ENCODE results near the gene IL3RA.
"Not testable (repeated sequence)": the region's sequence is repeated elsewhere in the genome, so short reads cannot be mapped to it uniquely, and the experiment has no call there.

IL3RA gene

GRCh38 chrX:1336331-1336943, at the start of gene IL3RA:
Gene IL3RA (plus strand): TSS chrX:1336785. CDS start chrX:1341766, 4,981 bp downstream.
- no peak for DNase-seq

DNA sequence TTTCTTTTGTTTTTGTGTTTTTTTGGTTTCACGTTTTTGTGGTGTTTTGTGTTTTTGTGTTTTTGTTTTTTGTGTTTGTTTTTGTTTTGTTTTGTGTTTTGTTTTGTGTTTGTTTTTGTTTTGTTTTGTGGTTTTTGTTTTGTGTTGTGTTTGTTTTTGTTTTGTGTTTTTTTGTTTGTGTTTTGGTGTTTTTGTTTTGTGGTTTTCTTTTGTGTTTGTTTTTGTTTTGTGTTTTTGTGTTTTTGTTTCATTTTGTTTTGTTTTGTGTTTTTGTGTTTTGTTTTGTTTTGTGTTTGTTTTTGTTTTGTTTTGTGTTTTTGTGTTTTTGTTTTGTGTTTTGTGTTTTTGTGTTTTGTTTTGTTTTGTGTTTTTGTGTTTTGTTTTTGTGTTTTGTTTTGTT, 47.0 kb upstream of the IL3RA start:
- no peak for DNase-seq

GRCh38 chrX:1291110-1291740, 45.4 kb upstream of the IL3RA start:
- DNase-seq: no peak

DNA sequence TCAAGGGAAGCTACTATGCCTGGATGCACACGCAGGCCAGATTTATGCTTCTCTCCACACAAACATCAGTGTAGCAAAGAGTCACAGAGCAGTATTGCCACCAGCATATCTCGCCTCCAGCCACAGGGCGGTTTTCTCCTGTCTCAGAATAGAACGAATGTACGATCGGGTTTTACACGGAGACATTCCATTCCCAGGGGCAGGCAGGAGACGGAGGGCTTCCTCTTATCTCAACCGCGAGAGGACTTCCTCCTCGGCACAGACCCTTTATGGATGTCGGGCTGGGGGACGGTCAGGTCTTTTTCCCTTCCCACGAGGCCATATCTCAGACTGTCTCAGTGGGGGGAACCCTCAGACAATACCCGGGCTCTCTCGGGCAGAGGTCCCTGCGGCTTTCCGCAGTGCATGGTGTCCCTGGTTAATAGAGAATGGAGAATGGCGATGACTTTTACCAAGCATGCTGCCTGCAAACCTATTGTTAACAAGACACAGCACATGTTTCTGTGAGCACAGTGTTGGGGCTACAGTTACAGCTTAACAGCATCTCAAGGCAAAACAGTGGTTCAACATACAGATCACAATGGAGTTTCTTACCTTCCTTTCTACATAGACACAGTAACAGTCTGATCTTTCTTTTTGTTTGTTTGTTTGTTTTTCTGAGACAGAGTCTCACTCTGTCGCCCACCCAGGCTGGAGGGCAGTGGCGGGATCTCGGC, 43.9 kb upstream of the IL3RA start:
- peak; percentile 59 for DNase-seq

- DNase-seq: no peak
Measured at GRCh38 chrX:1294301-1295067, 42.1 kb upstream of the IL3RA start.

- no peak for DNase-seq
Measured at GRCh38 chrX:1295550-1295949, 41.0 kb upstream of the IL3RA start.

DNA sequence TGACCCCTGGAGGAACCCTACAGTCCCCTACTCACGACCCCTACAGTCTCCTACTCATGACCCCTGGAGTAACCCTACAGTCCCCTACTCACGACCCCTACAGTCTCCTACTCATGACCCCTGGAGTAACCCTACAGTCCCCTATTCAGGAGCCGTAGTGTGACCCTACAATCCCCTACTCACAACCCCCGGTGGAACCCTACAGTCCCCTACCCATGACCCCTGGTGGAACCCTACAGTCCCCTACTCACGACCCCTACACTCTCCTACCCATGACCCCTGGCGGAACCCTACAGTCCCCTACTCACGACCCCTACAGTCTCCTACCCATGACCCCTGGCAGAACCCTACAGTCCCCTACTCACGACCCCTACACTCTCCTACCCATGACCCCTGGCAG, 39.0 kb upstream of the IL3RA start:
- DNase-seq: not testable (repeated sequence)

- DNase-seq: no peak
Measured at GRCh38 chrX:1300449-1300848, 36.1 kb upstream of the IL3RA start.

GRCh38 chrX:1305411-1305810, 31.2 kb upstream of the IL3RA start:
- no peak for DNase-seq

GRCh38 chrX:1306909-1307625, 29.5 kb upstream of the IL3RA start:
- no peak for DNase-seq

DNA sequence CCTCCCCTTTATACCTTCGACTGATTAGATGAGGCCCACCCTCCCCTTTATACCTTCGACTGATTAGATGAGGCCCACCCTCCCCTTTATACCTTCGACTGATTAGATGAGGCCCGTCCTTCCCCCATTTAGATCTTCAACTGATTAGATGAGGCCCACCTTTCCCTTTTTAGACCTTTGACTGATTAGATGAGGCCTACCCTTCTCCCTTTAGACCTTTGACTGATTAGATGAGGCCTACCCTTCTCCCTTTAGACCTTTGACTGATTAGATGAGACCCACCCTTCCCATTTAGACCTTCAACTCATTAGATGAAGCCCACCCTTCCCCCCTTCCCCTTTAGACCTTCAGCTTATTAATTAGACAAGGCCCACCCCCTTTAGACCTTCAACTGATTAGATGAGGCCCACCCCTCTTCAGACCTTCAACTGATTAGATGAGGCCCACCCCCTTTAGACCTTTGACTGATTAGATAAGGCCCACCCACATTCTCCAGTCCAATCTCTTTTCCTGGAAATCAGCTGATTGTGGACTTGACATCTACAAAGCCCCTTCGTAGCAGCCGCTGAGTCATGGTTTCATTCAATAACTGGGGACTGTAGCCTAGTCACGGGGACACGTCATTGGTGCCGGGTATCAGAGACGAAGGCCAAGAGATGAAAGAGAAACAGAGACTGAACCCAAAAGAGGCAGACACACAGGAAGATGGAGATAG, 28.8 kb upstream of the IL3RA start:
- DNase-seq: no peak

DNA sequence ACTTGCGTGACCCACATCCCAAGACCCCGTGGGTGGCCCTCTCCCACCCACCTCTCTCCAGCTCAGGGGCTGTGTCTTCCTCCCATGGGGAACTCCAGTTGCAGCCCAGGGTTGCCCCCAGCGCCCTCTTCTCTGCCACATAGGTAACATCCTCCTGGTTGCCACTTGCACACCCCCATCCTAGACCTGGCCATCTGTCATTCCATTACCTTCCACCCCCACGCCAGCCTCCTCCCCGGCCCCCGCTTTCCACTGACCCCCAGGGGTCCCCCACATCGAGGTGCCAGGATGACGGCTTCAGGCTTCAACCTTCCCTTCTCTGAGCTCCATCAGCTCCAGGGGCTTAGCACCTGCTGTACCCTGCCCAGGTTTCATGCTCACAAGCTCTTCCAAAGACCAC, 28.1 kb upstream of the IL3RA start:
- no peak for DNase-seq

GRCh38 chrX:1308917-1309316, 27.7 kb upstream of the IL3RA start:
- not testable (repeated sequence) for DNase-seq

- DNase-seq: no peak
Measured at GRCh38 chrX:1313788-1314187, 22.8 kb upstream of the IL3RA start.

GRCh38 chrX:1316527-1316926, 20.1 kb upstream of the IL3RA start:
- DNase-seq: no peak

- no peak for DNase-seq
Measured at GRCh38 chrX:1321674-1322073, 14.9 kb upstream of the IL3RA start.

DNA sequence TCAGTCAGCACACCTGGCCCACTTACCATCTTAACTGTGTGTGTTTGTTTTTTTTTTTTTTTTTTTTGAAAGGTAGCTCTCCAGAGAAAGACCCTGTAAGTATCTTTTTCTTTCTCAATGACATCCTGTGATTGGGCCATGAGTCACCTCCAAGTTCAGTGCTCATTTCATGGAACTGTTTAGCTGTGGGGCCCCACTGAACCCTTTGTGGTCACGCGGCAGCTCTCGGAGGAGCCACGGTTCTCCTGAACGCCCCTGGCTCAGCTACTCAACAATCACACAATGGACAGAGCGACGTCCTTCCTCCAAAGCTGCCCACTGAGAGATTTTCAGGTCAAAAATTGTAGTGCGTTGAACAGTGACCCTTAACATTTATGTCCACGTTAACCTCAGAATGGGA, 14.2 kb upstream of the IL3RA start:
- DNase-seq: no peak

DNA sequence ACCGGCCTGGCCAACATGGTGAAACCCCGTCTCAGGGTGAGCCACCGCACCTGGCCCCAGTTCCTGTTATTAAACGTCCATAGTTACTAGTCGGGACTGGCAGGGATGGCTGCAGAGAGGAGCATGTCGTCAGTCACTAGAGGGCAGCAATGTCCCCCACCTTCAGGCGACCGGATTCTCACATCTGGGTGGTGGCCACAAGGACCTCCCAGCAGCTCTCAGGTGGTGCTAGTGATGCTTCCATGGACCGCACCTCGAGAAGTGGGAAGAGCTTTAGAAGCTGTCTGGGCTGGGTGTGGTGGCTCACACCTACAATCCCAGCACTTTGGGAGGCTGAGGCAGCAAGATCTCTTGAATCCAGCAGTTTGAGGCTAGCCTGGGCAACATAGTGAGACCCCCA, 13.3 kb upstream of the IL3RA start:
- DNase-seq: peak; percentile 85

DNA sequence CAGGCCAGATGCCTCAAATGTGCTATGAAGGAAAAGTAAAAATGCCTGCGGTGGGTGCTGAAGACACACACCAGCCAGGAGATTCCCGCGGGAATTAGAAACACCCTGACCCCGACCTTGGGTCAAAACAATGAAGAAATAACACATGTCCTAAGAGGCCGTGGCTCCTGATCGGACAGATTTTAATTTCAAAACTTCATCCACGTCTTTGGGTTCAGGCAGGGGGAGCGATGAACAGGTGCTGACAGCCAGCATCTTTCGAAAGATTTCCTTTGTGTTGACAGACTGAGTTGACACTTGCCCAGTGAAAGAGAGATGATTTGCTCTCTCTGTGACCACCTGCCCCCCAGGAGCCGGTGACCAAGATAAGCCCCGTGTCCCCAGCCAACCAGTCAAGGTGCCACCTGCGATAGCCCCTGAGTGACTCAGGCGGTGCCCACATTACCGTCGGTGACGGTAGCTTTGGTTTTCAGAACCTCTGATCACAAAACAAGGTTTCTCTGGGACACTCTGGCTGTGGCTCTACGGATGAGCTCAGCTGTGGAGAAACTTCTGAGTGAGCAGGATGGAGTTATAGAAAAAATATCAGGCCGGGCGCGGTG, 11.0 kb upstream of the IL3RA start:
- DNase-seq: no peak

DNA sequence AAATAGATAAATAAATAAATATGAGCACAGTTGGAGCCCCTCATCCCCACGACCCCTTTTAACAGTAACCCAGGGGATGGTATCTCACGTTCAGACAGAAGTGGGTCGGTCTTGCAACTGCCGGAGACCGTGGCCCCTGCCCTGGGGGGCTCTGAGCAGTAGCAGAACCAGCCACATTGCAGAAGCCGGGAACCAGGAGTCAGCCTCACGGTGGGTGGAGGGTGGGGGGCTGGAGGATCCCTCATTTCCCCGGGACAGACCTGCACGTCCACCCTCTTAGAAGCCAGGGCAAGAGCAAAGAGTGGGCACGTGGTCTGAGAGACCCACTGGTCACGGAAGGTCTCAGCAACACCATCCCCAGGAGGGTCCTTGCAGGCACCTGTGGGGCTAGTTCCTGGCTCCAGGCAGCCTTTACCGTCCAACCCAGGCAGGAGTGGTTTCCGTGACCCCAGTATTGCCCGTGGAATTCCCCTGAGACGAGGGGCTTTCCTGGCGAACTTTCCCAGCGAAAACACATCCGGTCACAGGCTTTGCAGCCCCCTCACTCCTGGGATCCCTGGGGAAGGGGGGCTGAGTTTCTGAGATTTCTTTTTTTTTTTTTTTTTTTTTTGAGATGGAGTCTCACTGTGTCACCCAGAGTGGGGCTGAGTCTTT, 8.8 kb upstream of the IL3RA start:
- DNase-seq: no peak

- no peak for DNase-seq
Measured at GRCh38 chrX:1330605-1331004, 6.0 kb upstream of the IL3RA start.
